Right lobe of liver (tissue), 6 donors: Measurements from ENCODE around the gene TNS3. TPM values are rescaled to one million over a fixed set of nuclear protein-coding genes. Genes with fewer than 3 reads are reported as not detected.

ENCODE experiments used
- ATAC-seq, 4 donors: fragments of 200-7000 bp; cut with Tn5 transposase; one replicate each; pipeline ENCODE4 v1.9.1; 2020; ENCODE audit warnings: mild to moderate bottlenecking in 4 of 4, moderate library complexity in 4 of 4
- DNase-seq, 3 donors: peaks; one replicate each; pipeline ENCODE4 v3.0.0-alpha.2; 2020
- H3K27ac ChIP-seq, 3 donors: fragments of 200-600 bp; one replicate each; pipeline ENCODE4 v1.8.0; 2022
- H3K27me3 ChIP-seq, 2 donors: fragments of 200-600 bp; one replicate each; pipeline ENCODE4 v1.8.0; 2022
- H3K36me3 ChIP-seq, 4 donors: fragments of 200-600 bp; sonication (generic) in 1 of 4; one replicate each; pipeline versions ENCODE4 v1.5.1 to v1.8.0; 2017 to 2022; ENCODE audit warnings: control low read depth in 1 of 4
- H3K4me1 ChIP-seq, 4 donors: fragments of 200-600 bp; sonication (generic) in 1 of 4; one replicate each; pipeline versions ENCODE4 v1.5.1 to v1.8.0; 2017 to 2022; ENCODE audit warnings: control low read depth in 1 of 4
- H3K4me3 ChIP-seq, 3 donors: fragments of 200-600 bp; one replicate each; pipeline ENCODE4 v1.8.0; 2022
- H3K9me3 ChIP-seq, 4 donors: fragments of 200-600 bp; sonication (generic) in 1 of 4; one replicate each; pipeline versions ENCODE4 v1.5.1 to v1.8.0; 2017 to 2022; ENCODE audit warnings: control low read depth in 1 of 4
- CTCF ChIP-seq, 4 donors: fragments of 200-600 bp in 3 of 4; fragments of 450-650 bp in 1 of 4; IDR thresholded peaks; one replicate each; pipeline versions ENCODE4 v1.5.1 to v1.8.0; 2016 to 2022; ENCODE audit warnings: antibody characterized with exemption in 4 of 4, mild to moderate bottlenecking in 2 of 4
- POLR2A ChIP-seq: fragments of 450-650 bp; IDR thresholded peaks from one replicate; pipeline ENCODE4 v1.6.1; 2017; ENCODE audit warnings: antibody characterized with exemption, mild to moderate bottlenecking
- WGBS: methylation state at CpG from one replicate; pipeline ENCODE4 v1.1.6; 2018; ENCODE audit warnings: low coverage, low lambda C conversion rate; ENCODE audit not compliant: insufficient coverage; ENCODE audit errors: missing lambda C conversion rate; 5-methylcytosine and 5-hydroxymethylcytosine counted together
- intact Hi-C, 2 donors: fragments of 100-400 bp; cut with DNase I; formaldehyde crosslinking; loops; one replicate each; pipeline versions ENCODE4 v1.11.2 to v1.14.1; 2022
- total RNA-seq, 6 experiments: library from RNA; depleted of rRNA in 2 of 6; stranded (reverse); fragments of >200 nt in 2 of 6; fragmentation: NEBNext Ultra II Directional in 3 of 6; extraction: Animal tissue kit (Norgen Biotek cat#: 25700) in 3 of 6; gene quantifications; one replicate each; pipeline versions ENCODE4 v1.1.0 to v1.2.4, GENCODE V29; 2016 to 2023
- donor health status: DM: no; HTN: yes; CAD: no.
- donor health status: DM: no; HTN: no; CAD: no.
- donor health status: DM: no; HTN: no; CAD: no.
- donor health status: DM: no; HTN: yes; CAD: no.
- donor health status: DM: no; HTN: yes; CAD: no.

Gene TNS3
- total RNA-seq, 6 experiments from 2014 or later, result 51.2 to 95.0 (median 58.4) TPM

- no peak for ATAC-seq
- H3K9me3 ChIP-seq, result no peaks in the 10 kb centered on the region
- 67% methylated on average over 4 of the region's 5 CpGs for WGBS
- H3K4me1 ChIP-seq, result peaks cover 0 to 4% (median 0%) of the 10 kb centered on the region in 4 donors
- peaks cover 0 to 8% (median 1%) of the 10 kb centered on the region in 4 donors for H3K36me3 ChIP-seq
- H3K27me3 ChIP-seq, result no peaks in the 10 kb centered on the region
- TF ChIP-seq POLR2A (no peak), CTCF (IDR thresholded peaks at IDR 0.05) (no peak)
- H3K4me3 ChIP-seq, result no peak overlapping the region
- intact Hi-C loops, result no loop called here
- no peak for DNase-seq
- no peak overlapping the region for H3K27ac ChIP-seq
These were observed 225.7 kb downstream of the TNS3 start for GRCh38 chr7:47356261-47356660.

- DNase-seq (no peak), ATAC-seq (no peak)
- H3K36me3 ChIP-seq, result peaks cover 0 to 8% (median 1%) of the 10 kb centered on the region in 4 donors
- H3K27me3 ChIP-seq, result no peaks in the 10 kb centered on the region
- no CpG with 5 or more reads among the region's 5 CpGs for WGBS
- H3K4me1 ChIP-seq, result peaks cover 0 to 4% (median 0%) of the 10 kb centered on the region in 4 donors
- no peak overlapping the region for H3K27ac ChIP-seq
- no peak overlapping the region for H3K4me3 ChIP-seq
- TF ChIP-seq POLR2A, result no peak
- TF ChIP-seq CTCF (IDR thresholded peaks at IDR 0.05), result no peak
- intact Hi-C loops, result no loop called here
- H3K9me3 ChIP-seq, result no peaks in the 10 kb centered on the region
These were observed 226.2 kb downstream of the TNS3 start for GRCh38 chr7:47355684-47356083.

- DNase-seq, result peak in 1 of 3 donors; percentile 37
These were observed 226.9 kb downstream of the TNS3 start for GRCh38 chr7:47354831-47355541.

GRCh38 chr7:47354071-47354470 is 227.8 kb downstream of the TNS3 start:
- H3K4me1 ChIP-seq, result peaks cover 0 to 4% (median 0%) of the 10 kb centered on the region in 4 donors
- H3K9me3 ChIP-seq, result no peaks in the 10 kb centered on the region
- TF ChIP-seq CTCF (IDR thresholded peaks at IDR 0.05) (no peak), POLR2A (no peak)
- WGBS, result 80% methylated on average over 1 of the region's 4 CpGs
- peaks cover 0 to 5% (median 1%) of the 10 kb centered on the region in 4 donors for H3K36me3 ChIP-seq
- ATAC-seq, result no peak
- H3K27me3 ChIP-seq, result no peaks in the 10 kb centered on the region
- no peak for DNase-seq
- H3K4me3 ChIP-seq, result no peak overlapping the region
- intact Hi-C loops, result no loop called here
- no peak overlapping the region for H3K27ac ChIP-seq

More at GRCh38 chr7:47354831-47355541, 226.9 kb downstream of the TNS3 start:
- Histone ChIP-seq H3K4me1 (peaks cover 0 to 4% (median 0%) of the 10 kb centered on the region in 4 donors), H3K4me3 (no peak overlapping the region), H3K9me3 (no peaks in the 10 kb centered on the region), H3K27me3 (no peaks in the 10 kb centered on the region), H3K36me3 (peaks cover 0 to 5% (median 1%) of the 10 kb centered on the region in 4 donors), H3K27ac (no peak overlapping the region)
- 91% methylated on average over 7 of the region's 22 CpGs for WGBS
- no peak for ATAC-seq
- intact Hi-C loops, result no loop called here
- TF ChIP-seq CTCF (IDR thresholded peaks at IDR 0.05), result no peak
- TF ChIP-seq POLR2A, result no peak
